MV-4-11 (cell line): ENCODE measurements around the gene CD96.
"Not testable (repeated sequence)": the region's sequence is repeated elsewhere in the genome, so short reads cannot be mapped to it uniquely, and the experiment has no call there.

Experiments
- DNase-seq: peaks from one replicate; lab custom pipeline; 2025; lab: John Stamatoyannopoulos, UW

The CD96 gene

GRCh38 chr3:111627092-111627491 is 85.1 kb downstream of the CD96 start:
- DNase-seq, result no peak

- DNase-seq, result not testable (repeated sequence)
These were observed 87.0 kb downstream of the CD96 start for GRCh38 chr3:111629018-111629417.

- not testable (repeated sequence) for DNase-seq
These were observed 88.6 kb downstream of the CD96 start for GRCh38 chr3:111630638-111631037.

- no peak for DNase-seq
These were observed 93.4 kb downstream of the CD96 start for GRCh38 chr3:111635403-111635802.

- DNase-seq, result no peak
These were observed 94.4 kb downstream of the CD96 start for GRCh38 chr3:111636366-111636885.

GRCh38 chr3:111639316-111639715 is 97.3 kb downstream of the CD96 start:
- no peak for DNase-seq

GRCh38 chr3:111648991-111649579 is 107.1 kb downstream of the CD96 start:
- no peak for DNase-seq

- no peak for DNase-seq
These were observed 108.6 kb downstream of the CD96 start for GRCh38 chr3:111650378-111651275.

- no peak for DNase-seq
These were observed 110.6 kb downstream of the CD96 start for GRCh38 chr3:111652492-111653180.

- peak; percentile 52 for DNase-seq
These were observed 111.8 kb downstream of the CD96 start for GRCh38 chr3:111653766-111654165.

- DNase-seq, result no peak
These were observed 120.0 kb downstream of the CD96 start for GRCh38 chr3:111662012-111662411.

GRCh38 chr3:111662907-111663306 is 120.9 kb downstream of the CD96 start:
- DNase-seq, result peak; percentile 73

GRCh38 chr3:111666041-111666735 is 124.2 kb downstream of the CD96 start:
- DNase-seq, result no peak

- DNase-seq, result no peak
These were observed 125.2 kb downstream of the CD96 start for GRCh38 chr3:111667170-111667569.

- DNase-seq, result peak; percentile 99
These were observed 125.7 kb downstream of the CD96 start for GRCh38 chr3:111667621-111668239.

- no peak for DNase-seq
These were observed 126.3 kb downstream of the CD96 start for GRCh38 chr3:111668326-111668725.

- DNase-seq, result peak; percentile 56
These were observed 127.0 kb downstream of the CD96 start for GRCh38 chr3:111668888-111669488.

- no peak for DNase-seq
These were observed 128.1 kb downstream of the CD96 start for GRCh38 chr3:111669926-111670630.

GRCh38 chr3:111672461-111672860 is 130.5 kb downstream of the CD96 start:
- DNase-seq, result not testable (repeated sequence)

GRCh38 chr3:111675846-111676210 is 133.8 kb downstream of the CD96 start:
- DNase-seq, result no peak
